Stimulated activated CD8-positive, alpha-beta memory T cell treated with anti-CD3 and anti-CD28 coated beads, Interleukin-15, amount 100 ng/mL, for 1 hour (primary cell): Measurements from ENCODE around the gene CCDC194.

Experiments
- DNase-seq: peaks from one replicate; pipeline ENCODE4 v3.0.0-alpha.2; 2020; ENCODE audit warnings: low read depth

The CCDC194 gene

GRCh38 chr19:17393914-17394313 is at the start of gene CCDC194:
Gene CCDC194, minus strand, starts transcription at chr19:17394196. Its CDS starts 38 bp downstream, at chr19:17394158.
- DNase-seq: no peak

DNA sequence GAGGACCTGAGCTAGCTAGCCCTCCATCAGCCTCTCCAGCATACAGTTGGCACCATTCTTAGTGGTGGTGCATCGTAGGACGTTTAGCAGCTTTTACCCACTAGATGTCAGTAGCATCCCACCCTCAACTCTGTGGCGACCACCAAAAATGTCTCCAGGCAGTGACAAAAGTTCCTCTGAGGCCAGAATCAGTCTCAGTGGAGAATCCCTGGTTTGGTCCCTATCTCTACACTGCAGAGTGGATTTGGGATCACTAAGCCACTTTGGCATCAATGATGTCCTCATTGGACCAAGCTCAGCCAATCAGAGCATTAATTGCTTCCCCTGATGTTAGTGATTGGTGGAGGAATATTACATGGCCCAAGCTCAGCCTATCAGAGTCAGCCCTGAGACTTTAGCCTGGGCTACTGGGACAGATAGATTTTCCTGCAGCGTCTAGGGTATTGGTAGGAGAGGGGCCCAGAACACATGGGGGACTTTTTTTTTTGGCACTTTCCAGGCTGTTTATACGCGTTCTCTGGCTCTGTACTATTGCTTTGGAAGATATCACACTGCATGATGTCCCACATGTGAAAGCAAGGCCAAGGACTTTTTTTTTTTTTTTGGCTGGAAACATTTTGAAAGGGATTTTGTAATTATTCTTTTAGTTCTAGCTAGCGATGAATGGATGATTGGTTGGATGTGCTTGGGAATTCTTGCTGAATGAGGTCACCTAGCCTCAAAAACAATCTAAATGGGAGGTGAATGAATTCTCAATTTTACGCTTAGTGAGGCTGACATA is 47.4 kb upstream of the CCDC194 start:
- DNase-seq: no peak

DNA sequence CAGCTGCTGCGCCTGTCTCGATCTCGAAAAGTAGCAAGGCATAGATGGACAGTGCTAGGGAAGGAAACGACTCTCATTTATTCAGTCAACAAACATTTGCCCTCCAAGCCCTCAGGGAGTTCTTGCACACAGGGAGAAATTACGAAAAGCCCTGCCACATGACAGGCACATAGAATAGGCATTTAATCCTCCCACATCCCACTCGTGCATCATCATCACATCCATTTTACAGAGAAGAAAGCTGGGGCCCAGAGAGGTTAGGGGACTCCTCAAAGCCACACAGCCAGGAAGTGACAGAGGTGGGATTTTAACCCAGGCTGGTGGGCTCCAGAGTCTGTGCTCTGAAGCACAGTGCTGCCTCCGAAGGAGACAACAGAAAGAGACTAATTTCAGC is 42.9 kb upstream of the CCDC194 start:
- no peak for DNase-seq

DNA sequence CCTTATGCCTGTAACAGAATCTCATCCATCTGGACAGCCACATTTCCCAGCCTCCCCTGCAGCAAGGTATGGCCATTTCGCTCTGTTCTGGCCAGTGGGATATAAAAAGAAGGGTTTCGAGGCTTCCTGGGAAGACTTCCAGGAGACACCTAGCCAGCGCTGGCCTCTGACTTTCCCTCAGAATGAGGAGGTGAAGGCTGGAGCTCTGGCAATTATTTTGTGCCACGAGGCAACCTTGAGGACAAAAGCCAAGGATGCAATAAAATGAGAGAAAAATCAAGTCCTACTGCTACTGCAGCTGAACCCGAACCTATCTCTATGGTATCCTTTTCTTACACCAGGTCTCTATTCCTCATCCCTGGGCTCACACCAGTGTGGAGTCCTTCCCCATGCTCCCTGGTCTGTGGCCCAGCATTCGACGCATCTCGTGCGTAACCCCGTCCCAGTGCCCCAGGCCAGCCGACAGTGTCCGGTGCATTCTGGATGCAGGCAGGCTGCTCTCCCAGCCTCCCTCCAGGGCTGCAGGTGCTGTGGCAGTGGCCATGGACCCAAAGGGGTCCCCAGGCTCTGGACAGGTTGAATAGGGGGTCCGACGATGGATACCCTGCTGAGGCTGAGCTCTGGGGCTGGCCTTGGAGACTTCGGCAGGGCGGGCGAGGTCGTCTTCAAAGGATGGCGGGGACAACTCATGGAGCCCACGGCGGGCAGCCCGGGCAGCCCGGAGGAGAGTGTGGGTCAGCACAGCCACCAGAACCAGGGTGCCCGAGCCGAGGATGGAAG is 42.3 kb upstream of the CCDC194 start:
- DNase-seq: no peak

DNA sequence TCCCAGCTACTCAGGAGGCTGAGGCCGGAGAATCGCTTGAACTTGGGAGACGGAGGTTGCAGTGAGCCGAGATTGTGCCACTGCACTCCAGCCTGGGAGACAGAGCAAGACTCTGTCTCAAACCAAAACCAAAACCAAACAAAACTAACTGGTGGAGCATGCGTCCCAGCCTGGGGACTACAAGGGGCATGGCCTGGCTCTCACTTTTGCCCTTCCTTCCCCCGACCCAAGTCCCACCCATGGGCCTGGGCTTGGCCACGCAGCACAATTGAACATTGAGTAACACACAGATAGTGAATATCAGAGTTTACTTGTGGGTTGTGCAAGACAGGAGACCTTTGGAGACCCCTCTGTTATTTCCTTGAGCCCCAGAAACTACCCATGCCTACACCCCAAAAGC is 41.2 kb upstream of the CCDC194 start:
- no peak for DNase-seq

GRCh38 chr19:17431417-17431816 is 37.4 kb upstream of the CCDC194 start:
- no peak for DNase-seq

- no peak for DNase-seq
Measured at GRCh38 chr19:17429641-17430113, 35.7 kb upstream of the CCDC194 start.

- DNase-seq: no peak
Measured at GRCh38 chr19:17424743-17425365, 30.9 kb upstream of the CCDC194 start.

DNA sequence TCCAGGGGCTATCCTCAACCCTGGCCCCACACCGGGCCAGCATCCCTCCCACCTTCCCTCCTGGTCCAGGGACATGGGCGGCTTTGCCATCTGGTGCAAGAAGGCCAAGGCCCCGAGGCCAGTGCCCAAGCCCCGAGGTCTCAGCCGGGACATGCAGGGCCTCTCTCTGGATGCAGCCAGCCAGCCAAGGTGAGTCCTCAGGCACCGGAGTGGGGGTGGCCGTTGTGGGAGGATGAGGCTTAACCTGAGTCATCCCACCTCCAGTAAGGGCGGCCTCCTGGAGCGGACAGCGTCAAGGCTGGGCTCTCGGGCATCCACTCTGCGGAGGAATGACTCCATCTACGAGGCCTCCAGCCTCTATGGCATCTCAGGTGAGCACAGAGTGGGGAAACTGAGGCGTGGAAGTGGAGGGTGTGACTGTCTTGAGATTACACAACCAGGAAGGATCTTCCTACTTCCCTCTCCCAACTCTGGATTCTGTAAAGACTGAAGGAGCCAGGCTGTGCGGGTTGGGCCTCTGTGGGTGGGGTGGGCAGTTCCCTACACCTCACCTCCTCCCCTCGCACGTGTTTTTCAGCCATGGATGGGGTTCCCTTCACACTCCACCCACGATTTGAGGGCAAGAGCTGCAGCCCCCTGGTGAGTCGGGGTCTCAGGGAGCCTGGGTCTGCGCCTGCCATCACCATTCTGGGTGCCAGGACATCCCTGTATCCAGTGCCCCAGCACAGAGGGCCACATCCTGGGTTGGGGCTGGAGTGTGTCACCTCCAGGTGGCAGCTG is 29.6 kb upstream of the CCDC194 start:
- no peak for DNase-seq

DNA sequence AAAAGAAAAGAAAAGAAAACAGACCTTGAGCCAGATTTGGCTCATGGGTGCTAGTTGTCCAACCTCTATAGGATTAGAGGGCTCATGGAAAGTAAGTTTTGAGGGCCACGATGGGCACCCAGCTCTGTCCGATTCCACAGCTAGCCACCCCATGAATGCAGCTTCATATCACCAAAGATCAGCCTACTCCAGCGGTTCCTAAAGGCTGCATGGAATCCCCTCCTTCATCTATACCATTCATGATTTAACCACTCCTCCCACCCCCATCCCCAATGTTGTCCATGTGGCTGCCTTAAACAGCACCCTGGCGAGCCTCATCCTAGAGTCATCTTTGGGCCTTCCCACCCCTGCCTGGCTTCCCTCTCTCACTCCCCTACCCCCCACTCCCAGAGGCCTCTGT is 27.9 kb upstream of the CCDC194 start:
- no peak for DNase-seq

DNA sequence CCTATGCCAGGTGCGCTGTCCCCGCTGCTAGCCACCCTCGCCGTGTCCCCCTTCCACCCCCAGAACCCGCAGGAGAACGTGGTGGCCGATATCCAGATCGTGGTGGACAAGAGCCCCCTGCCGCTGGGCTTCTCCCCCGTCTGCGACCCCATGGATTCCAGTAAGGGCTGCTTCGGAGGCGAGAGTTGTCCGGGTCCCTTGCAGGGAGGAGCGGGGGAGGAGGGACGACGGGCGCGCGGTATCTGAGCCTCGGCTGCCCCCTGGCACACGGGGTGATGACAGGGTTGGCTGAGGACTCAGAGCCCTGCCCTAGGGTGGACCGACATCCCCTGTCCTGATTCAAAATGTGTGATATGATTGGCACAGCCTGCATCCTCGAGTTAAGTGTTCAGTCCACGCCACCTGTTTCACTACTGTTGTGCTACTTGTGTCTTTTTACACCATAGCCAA is 26.5 kb upstream of the CCDC194 start:
- no peak for DNase-seq

DNA sequence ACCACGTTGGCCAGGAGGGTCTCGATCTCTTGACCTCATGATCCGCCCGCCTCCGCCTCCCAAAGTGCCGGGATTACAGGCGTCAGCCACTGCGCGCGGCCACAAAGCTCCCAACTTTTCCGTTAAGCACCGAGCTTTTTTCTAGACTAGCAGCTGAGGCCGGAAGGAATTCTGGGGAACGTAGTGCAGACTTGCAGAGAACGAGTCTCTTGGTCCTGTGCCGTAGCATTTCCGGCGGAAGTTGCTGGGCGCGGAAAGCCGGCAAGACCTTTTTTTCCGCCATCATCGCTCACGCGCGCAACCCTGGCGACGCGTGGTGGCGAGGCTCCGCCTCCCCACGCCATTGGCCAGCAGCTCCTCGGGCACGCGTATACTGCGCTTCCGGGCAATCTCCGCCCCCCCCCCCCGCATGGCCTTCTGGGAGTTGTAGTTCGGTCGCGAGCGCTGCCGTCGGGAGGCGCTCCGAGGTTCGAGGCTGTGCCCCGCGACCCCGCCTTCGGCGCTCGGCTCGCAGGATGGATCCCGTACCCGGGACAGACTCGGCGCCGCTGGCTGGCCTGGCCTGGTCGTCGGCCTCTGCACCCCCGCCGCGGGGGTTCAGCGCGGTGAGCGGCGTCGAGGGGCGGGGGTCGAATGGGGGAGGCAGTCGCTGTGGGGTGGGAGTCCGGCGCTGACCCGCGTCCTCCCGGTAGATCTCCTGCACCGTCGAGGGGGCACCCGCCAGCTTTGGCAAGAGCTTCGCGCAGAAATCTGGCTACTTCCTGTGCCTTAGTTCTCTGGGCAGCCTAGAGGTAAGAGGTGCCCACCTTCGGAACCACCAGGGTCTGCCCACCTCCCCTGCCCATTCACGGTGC is 25.9 kb upstream of the CCDC194 start, which contains the start of gene MVB12A:
Gene MVB12A (plus strand): TSS at position 427 of the 854 bp plus-strand sequence. CDS start 89 bp downstream, at position 516.
- peak; percentile 89 for DNase-seq

GRCh38 chr19:17419154-17419620 is 25.2 kb upstream of the CCDC194 start:
- DNase-seq: no peak

DNA sequence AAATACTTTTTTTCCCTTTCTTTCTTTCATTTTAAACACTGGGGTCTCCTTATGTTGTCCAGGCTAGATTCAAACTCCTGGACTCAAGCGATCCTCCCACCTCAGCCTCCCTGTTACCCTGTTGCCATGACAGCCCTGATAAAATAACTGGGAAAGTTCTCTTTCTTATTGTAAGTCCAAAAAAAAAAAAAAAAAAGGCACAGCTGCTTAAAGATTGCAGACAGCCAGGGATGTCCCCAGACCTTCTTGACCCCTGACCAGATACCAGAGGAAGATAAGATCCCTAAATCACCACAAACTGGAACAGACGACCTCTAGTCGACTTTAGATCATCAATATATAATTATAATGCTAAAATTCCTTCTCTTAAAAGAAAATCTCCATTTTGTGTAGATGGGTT is 24.7 kb upstream of the CCDC194 start:
- no peak for DNase-seq

DNA sequence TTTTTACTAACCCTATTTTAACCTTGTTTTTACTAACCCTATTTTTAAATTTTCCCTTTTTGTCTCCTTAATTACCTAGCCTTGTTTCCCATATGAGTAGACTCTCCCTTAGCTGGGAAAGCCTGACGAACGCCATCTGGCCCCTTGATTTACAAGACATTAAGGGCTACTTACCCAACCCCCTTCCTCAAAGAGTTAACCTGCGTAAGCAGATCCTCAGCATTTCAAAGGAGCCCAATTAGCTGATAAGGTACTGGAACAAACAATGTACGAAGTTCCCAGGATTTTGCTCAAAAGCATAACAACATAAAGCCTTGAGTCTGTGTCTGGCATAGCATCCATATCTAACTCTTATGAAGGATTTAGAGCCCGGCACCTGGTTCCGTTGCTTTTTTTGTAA is 21.1 kb upstream of the CCDC194 start:
- no peak for DNase-seq

- DNase-seq: no peak
Measured at GRCh38 chr19:17414097-17414496, 20.1 kb upstream of the CCDC194 start.

- DNase-seq: no peak
Measured at GRCh38 chr19:17411801-17412200, 17.8 kb upstream of the CCDC194 start.

GRCh38 chr19:17409990-17410389 is 16.0 kb upstream of the CCDC194 start:
- DNase-seq: no peak

GRCh38 chr19:17406887-17407196 is 12.8 kb upstream of the CCDC194 start:
- no peak for DNase-seq

DNA sequence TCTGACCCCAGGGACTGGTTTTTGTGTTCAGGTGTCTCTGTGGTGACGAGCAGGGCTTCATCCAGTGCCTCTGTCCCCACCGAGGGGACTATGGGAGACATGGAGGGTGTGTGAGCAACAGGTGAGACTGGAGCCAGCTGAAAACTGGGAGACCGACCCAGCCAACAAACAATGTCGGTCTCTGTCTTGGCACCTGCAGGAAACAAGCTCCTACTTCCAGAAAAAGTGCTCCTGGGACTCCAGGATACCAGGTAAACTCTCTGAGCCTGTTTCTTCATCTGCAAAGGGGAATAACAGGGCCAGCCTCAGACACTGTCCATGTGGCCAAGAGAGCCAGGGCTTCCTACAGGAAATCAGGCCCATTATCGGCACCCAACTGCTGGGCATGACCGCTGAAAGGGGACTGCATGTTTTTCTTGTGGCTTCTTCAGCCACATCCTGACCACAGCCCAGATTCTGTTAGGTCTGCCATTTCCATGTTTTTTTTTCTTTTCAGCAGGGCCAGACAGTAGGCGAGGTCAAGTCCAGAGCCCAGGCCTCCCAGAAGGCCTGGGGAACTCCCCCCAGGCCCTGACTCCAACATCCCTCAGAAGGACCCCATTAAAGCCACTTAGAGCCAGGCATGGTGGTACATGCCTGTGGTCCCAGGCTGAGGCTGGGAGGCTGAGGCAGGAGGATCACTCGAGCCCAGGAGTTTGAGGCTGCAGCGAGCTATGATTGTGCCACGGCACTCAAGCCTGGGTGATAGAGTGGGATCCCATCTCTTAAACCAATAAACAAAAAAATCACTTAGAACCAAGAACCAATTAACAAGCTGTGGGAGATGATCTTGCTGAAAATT is 12.3 kb upstream of the CCDC194 start:
- no peak for DNase-seq
